OCI-LY1 (cell line): ENCODE results near the gene TOR3A.

Experiments used
- EZH2 ChIP-seq: fragments of 200-600 bp; sonication (generic), shearing (Covaris generic); IDR thresholded peaks from 2 replicates; pipeline ENCODE4 v1.8.0; 2017; ENCODE audit warnings: borderline replicate concordance, mixed run types, mild to moderate bottlenecking, antibody characterized with exemption, low read length, moderate library complexity, mixed read lengths
- TF ChIP-seq, protein P1 (sequence below): fragments of 200-600 bp; sonication (generic), shearing (Covaris generic); IDR thresholded peaks from 2 replicates; pipeline ENCODE4 v1.5.1; 2017; ENCODE audit warnings: mild to moderate bottlenecking, antibody characterized with exemption, low read length, moderate library complexity, mixed read lengths

DNA sequence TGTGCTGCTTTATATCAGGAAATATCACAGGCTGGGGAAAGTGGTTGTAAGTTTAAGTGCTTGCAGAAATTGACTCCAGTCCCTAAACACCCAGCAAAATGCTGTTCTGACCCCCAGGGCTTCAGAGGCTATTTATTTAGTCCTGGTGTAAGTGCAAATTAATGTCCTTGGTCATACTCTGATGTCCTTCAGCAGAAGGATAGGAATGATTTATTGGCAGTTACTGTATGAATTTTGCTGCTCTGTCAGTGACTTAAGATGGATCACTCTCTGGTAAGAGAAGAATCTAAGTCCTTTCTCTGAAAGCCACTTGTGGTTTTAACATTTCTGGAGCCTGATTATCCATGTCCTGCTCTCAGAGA, 34.3 kb upstream of the TOR3A start:
- no peak for TF ChIP-seq EZH2
- TF ChIP-seq, protein P1, sequence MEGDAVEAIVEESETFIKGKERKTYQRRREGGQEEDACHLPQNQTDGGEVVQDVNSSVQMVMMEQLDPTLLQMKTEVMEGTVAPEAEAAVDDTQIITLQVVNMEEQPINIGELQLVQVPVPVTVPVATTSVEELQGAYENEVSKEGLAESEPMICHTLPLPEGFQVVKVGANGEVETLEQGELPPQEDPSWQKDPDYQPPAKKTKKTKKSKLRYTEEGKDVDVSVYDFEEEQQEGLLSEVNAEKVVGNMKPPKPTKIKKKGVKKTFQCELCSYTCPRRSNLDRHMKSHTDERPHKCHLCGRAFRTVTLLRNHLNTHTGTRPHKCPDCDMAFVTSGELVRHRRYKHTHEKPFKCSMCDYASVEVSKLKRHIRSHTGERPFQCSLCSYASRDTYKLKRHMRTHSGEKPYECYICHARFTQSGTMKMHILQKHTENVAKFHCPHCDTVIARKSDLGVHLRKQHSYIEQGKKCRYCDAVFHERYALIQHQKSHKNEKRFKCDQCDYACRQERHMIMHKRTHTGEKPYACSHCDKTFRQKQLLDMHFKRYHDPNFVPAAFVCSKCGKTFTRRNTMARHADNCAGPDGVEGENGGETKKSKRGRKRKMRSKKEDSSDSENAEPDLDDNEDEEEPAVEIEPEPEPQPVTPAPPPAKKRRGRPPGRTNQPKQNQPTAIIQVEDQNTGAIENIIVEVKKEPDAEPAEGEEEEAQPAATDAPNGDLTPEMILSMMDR: no peak
